GM21367 (cell line): ENCODE measurements around the gene GRPEL2.
"Not testable (repeated sequence)": the region's sequence is repeated elsewhere in the genome, so short reads cannot be mapped to it uniquely, and the experiment has no call there.

Experiments used
- ATAC-seq: cut with Tn5 transposase; IDR thresholded peaks from one replicate; pipeline ENCODE4 v1.9.1; 2021; ENCODE audit not compliant: unreplicated experiment

Gene GRPEL2

DNA sequence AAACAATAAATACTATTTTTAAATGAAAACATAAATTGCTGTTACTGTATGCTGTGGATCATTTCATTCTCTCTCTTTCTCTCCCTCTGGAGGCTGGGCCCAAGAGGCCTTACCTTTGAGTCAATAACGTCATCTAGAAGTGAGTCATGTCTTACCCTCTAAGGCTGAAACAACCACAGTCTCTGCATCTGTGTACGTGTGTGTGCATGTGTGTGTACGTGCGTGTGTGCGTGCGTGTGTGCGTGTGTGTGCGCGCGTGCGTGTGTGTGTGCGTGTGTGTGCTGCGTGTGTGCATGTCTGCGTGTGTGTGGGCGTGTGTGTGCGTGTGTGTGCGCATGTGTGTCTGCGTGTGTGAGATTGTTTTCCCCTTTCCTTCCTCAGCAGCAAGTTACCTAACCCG lies 47.4 kb downstream of the GRPEL2 start:
- ATAC-seq: no peak

DNA sequence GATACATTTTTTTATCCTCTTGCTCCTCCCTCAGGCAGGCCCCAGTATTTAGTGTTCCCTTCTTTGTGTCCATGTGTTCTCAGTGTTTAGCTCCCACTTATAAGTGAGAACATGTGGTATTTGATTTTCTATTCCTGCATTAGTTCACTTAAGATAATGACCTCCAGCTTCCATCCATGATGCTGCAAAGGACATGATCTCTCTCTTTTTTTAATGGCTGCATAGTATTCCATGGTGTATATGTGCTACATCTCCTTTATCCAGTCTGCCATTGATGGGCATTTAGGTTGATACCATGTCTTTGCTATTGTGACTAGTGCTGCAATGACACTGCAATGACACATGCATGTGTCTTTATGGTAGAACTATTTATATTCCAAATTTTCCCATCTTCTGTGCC lies 49.7 kb downstream of the GRPEL2 start:
- not testable (repeated sequence) for ATAC-seq

DNA sequence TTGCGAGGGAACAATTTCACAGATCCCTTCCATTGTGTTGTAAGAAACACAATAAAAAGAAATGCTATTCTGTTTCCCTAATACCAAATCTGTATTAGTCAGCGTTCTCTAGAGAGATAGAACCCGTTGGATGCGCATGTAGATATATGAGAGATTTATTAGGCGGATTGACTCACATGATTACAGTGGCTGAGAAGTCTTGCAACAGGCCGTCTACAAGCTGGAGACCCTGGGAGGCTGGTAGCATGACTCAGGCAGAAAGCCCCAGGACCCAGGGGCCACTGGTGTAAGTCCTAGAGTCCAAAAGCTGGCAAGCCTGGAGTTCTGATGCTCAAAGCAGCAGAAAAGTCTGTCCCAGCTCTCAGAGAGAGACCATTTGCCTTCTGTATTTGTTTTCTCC lies 52.2 kb downstream of the GRPEL2 start:
- ATAC-seq: no peak

DNA sequence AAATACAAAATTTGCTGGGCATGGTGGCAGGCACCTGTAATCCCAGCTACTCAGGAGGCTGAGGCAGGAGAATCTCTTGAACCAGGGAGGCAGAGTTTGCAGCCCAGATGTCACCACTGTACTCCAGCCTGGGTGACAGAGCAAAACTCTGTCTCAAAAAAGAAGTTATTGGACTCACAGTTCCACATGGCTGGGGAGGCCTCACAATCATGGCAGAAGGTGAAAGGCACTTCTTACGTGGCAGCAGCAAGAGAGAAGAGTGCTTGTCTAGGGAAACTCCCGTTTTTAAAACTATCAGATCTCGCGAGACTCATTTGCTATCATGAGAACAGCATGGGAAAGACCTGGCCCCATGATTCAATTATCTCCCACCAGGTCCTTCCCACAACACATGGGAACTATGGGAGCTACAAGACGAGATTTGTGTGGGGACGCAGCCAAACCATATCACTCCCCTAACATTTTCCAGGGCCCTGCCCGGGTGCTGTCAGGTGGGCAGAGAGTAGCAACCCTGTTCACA lies 53.5 kb downstream of the GRPEL2 start:
- ATAC-seq: not testable (repeated sequence)

DNA sequence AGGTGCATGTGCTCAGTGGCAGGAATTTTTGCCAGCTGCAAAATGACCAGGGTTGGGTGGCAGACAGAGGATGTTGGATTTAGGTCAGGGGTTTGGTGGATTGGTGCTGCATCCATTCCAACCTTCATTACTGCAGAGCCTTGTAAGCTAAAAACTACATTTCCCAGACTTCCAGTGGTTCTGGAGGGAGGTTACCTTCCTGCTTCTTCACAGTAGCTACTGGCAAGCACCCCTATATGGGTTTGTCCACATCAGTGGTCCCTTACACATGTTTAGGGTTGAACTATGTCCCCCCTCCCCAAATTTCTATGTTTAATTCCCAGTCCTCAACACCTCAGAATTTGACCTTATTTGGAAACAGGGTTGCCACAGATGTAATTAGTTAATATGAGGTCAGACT lies 54.5 kb downstream of the GRPEL2 start:
- no peak for ATAC-seq

DNA sequence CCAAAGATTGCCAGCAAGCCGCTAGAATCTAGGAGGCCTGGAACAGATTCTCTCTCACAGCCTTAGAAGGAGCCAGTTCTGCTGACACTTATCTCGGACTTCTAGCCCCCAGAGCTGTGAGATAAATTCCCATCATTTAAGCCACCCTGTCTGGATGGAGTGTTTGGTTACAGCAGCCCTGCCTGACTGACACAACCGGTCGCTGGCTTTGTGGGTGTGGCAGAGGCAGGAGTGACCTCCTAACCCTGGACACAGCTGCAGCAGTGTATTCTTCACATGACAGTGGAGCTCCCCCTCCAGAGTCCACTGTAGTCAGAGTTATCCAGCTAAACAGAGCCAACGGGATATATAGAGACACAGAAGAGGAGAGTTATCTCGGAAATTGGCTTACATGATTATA lies 55.0 kb downstream of the GRPEL2 start:
- ATAC-seq: no peak

DNA sequence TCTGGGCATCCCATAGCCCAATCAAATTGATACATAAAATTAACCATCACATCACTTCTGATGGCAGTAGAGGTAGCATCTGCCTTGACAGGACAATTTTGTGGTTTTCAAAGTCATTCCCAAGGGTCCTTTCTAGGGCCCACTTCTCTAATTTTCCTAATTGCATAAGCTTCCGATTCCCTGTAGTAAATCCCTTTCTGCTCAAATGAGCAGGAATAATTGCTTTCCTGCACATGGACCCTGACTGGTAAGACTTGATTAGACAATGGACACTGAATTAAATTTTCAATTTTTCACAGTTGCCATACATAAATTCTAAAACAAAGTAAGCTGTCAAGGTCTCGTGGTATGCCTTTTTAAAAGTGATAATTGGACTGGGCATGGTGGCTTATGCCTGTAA lies 55.8 kb downstream of the GRPEL2 start:
- no peak for ATAC-seq

DNA sequence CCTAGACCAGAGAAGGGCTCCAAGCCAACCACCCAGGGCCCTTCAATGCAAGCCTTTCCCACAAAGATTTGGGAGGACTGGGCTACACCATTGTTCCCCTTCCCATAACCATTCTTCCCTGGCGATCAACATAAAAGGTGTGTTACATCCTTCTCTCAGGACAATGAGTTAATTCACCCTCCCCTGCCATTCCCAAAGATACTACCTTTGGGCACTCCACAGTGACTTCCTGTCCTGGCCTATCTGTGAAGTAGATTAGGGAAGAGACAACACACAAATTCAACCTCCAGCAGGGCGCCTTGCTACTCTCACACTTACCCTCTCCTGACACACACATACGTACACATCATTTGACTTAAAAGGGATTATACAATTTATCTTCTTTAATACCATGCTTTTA lies 57.0 kb downstream of the GRPEL2 start:
- no peak for ATAC-seq
